Measurements from ENCODE around the gene SEC22A. TPM values are rescaled to one million over a fixed set of nuclear protein-coding genes. Genes with fewer than 3 reads are reported as not detected.

Gene SEC22A, protein sequence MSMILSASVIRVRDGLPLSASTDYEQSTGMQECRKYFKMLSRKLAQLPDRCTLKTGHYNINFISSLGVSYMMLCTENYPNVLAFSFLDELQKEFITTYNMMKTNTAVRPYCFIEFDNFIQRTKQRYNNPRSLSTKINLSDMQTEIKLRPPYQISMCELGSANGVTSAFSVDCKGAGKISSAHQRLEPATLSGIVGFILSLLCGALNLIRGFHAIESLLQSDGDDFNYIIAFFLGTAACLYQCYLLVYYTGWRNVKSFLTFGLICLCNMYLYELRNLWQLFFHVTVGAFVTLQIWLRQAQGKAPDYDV
- 10 to 100 TPM in 1 of 2 donors, 1 to 10 TPM in 1; 3.2 to 11.5 TPM for polyA plus RNA-seq

DNA sequence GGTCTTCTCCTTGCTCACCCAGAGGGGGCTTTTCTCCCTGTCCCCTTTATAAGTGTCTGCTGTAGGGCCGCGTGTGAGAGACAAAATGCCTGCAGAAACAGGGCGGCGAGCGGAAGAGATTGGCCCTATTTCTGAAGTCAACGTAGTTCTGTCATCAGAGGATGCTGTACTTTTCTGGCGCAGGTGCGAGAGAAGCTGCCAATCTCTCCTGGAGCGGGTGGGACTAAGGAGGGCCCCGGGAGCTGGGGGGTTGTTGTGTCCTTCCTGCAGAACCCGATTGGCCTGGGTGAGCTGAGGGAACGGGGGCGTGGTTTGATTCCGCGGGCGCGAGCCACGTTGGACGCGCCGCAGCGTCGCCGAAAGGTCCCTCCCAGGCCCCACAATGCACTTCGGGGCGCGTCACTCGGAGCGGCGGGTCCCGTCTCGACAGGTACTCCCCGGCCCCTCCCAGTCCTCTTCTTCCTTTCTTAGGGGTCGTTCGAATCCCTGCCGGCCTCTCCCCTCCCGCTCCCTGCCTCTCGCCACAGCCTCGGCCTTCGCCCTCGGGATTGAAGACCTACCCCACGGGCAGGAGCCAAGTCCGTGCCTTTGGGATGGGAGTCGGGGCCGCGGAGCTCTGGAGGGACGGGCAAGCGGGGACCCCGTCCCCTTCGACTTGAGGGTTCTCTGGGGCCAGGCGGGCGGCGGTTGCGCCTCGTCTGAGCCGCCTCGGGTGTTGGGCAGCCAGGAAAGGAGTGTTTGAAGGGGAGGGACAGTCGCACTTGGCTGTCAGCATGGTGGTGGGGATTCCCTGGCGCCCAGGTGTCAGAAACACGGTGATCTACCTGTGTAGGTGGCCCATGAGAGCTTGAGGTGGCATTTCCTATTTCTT lies at the start of gene SEC22A:
SEC22A (plus strand) TSS at position 387 of the 871 bp plus-strand sequence. CDS start 7,275 bp downstream, outside the sequence.
- H3K4me1 ChIP-seq (ENCODE audit: control insufficient read depth in 2 of 2, insufficient read depth in 2 of 2, low read length in 1 of 2) = peaks cover 0 to 3% of the 10 kb centered on the region in 2 donors
- H3K9me3 ChIP-seq (ENCODE audit: control insufficient read depth in 2 of 2, insufficient read depth in 1 of 2, low read depth in 1 of 2, low read length in 1 of 2) = no peaks in the 10 kb centered on the region
- H3K27me3 ChIP-seq (ENCODE audit: control insufficient read depth in 1 of 2, insufficient read depth in 2 of 2, low read length in 2 of 2) = no peaks in the 10 kb centered on the region
- peak within 1 kb of the TSS; percentile 82 to 90 for H3K27ac ChIP-seq (ENCODE audit: low read depth in 2 of 2, low read length in 1 of 2)
- peak within 1 kb of the TSS; percentile 91 to 96 for H3K4me3 ChIP-seq (ENCODE audit: low read depth in 1 of 2, low read length in 2 of 2)
- no peaks in the 10 kb centered on the region for H3K36me3 ChIP-seq (ENCODE audit: control insufficient read depth in 2 of 2, insufficient read depth in 2 of 2, low read length in 1 of 2)
- 0% methylated on average over 59 to 60 of the region's 60 CpGs for WGBS, 2 donors

DNA sequence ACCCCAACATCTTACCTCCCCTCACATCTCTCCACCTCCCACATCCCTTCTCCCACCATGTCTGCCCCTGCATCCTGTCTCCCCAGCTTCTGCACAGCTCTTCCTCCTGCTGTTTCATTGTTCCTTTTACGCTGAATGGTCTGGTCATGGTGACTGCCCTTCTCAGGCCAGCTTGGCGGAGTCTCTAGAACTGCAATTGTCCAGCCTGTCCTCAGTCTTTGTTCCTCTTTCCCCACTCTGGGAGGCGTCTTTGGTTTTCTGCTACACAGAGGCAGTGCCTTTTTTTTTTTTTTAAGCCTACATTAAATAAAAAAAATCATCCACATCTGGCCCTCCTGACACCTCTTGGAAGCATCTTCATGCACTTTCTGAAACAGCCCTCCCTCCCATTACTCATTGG lies 49.1 kb upstream of the SEC22A start:
- WGBS, 2 donors = 91 to 96% methylated on average over 3 of the region's 3 CpGs
- Histone ChIP-seq H3K36me3 (ENCODE audit: control insufficient read depth in 2 of 2, insufficient read depth in 2 of 2, low read length in 1 of 2) (peaks cover 12 to 13% of the 10 kb centered on the region in 2 donors), H3K27me3 (ENCODE audit: control insufficient read depth in 1 of 2, insufficient read depth in 2 of 2, low read length in 2 of 2) (no peaks in the 10 kb centered on the region), H3K4me3 (ENCODE audit: low read depth in 1 of 2, low read length in 2 of 2) (no peak overlapping the region), H3K4me1 (ENCODE audit: control insufficient read depth in 2 of 2, insufficient read depth in 2 of 2, low read length in 1 of 2) (peaks cover 0 to 2% of the 10 kb centered on the region in 2 donors), H3K9me3 (ENCODE audit: control insufficient read depth in 2 of 2, insufficient read depth in 1 of 2, low read depth in 1 of 2, low read length in 1 of 2) (no peaks in the 10 kb centered on the region), H3K27ac (ENCODE audit: low read depth in 2 of 2, low read length in 1 of 2) (no peak overlapping the region)

DNA sequence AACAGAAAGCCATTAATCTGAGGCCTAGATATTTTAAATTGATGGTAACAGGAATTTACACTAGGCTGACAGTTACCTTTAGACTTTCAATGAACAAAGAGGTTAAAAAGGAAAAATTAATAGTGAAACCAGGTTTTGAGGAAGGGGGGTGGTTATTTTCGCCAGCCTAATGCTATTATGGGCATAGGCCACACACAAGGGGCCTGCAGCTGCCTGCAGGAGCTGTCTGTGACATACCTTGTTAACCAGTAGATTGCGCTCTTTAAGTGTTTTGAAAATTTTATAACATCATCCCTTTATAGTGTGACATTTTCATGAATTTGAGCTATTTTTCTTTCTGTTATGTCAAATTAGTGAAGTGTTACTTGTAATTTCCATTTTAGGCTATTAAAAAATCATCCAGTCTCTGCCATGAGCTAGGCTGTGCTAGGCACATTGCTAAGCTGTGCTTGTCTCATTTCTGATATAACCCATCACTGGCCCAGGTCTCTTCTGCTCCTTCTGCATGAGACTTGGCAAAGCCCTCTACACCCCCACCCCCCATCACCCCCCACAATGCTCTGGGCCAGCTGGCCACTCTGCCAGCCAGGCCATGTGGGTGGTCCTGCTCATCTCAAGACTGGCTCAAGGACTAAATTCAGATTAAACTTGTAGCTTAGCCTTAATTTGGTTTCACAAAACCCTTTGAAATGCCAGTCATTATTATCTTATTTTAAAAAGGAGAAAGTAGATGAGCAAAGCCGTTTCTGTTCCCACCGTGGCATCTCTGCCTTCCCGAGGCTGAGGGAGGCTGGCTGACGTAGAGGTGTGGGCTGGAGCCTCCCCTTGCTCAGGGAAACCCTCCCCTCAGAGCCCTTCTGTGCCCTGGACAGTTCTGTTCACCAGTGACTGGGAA lies 48.4 kb upstream of the SEC22A start:
- Histone ChIP-seq H3K27ac (ENCODE audit: low read depth in 2 of 2, low read length in 1 of 2) (no peak overlapping the region), H3K4me1 (ENCODE audit: control insufficient read depth in 2 of 2, insufficient read depth in 2 of 2, low read length in 1 of 2) (peaks cover 0 to 2% of the 10 kb centered on the region in 2 donors), H3K27me3 (ENCODE audit: control insufficient read depth in 1 of 2, insufficient read depth in 2 of 2, low read length in 2 of 2) (no peaks in the 10 kb centered on the region), H3K36me3 (ENCODE audit: control insufficient read depth in 2 of 2, insufficient read depth in 2 of 2, low read length in 1 of 2) (peaks cover 12 to 13% of the 10 kb centered on the region in 2 donors), H3K4me3 (ENCODE audit: low read depth in 1 of 2, low read length in 2 of 2) (no peak overlapping the region), H3K9me3 (ENCODE audit: control insufficient read depth in 2 of 2, insufficient read depth in 1 of 2, low read depth in 1 of 2, low read length in 1 of 2) (no peaks in the 10 kb centered on the region)
- 85 to 93% methylated on average over 6 of the region's 6 CpGs for WGBS, 2 donors

DNA sequence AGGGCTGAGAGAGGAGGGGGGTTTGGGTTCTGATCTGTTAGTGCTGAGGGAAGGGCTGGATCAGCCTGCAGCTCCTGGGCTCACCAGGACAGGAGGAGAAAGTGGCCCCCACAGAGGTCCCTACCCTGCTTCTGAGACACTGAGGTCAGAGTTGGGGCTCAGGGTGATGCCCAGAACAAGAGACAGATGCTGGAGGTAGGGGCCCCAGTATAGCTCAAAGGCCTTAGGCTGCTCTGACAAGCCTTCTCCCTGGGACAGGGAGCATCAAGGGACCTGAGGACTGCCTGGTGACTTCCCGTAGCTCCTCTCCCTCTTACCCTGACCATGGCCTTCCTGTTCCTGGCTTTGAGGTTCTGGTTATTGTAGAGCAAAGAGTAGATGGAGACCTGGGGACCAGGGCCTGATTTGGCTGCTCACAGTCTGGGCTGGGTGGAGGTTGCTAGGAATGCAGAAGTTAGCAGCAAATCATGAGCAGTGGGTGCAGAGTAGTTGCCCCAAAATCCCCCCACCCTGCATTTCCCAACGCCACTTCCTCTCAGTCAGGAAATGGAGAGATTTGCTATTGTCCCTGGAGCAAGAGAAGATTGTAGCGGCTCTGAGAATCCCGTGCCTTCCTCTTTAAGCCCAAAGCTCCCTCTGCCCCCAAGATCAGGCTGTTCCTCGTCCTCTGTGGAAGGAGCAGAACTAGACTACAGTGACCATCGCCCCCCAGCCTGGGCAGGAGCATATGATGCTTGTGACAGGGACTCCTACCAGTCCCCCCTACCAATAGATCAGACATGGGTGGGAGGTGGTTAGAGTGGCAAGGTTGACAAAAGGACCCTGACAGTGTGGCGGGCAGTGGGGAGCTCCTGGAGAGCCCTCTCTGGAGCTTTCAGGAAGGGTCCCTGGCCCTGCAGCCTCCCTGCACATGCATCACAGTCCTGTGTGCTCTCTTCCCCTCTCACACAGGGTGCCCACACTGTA lies 47.4 kb upstream of the SEC22A start:
- WGBS, 2 donors = 87 to 93% methylated on average over 7 of the region's 7 CpGs
- peaks cover 0 to 2% of the 10 kb centered on the region in 2 donors for H3K4me1 ChIP-seq (ENCODE audit: control insufficient read depth in 2 of 2, insufficient read depth in 2 of 2, low read length in 1 of 2)
- no peaks in the 10 kb centered on the region for H3K9me3 ChIP-seq (ENCODE audit: control insufficient read depth in 2 of 2, insufficient read depth in 1 of 2, low read depth in 1 of 2, low read length in 1 of 2)
- no peak overlapping the region for H3K27ac ChIP-seq (ENCODE audit: low read depth in 2 of 2, low read length in 1 of 2)
- no peak overlapping the region for H3K4me3 ChIP-seq (ENCODE audit: low read depth in 1 of 2, low read length in 2 of 2)
- H3K36me3 ChIP-seq (ENCODE audit: control insufficient read depth in 2 of 2, insufficient read depth in 2 of 2, low read length in 1 of 2) = peaks cover 10 to 13% of the 10 kb centered on the region in 2 donors
- no peaks in the 10 kb centered on the region for H3K27me3 ChIP-seq (ENCODE audit: control insufficient read depth in 1 of 2, insufficient read depth in 2 of 2, low read length in 2 of 2)

DNA sequence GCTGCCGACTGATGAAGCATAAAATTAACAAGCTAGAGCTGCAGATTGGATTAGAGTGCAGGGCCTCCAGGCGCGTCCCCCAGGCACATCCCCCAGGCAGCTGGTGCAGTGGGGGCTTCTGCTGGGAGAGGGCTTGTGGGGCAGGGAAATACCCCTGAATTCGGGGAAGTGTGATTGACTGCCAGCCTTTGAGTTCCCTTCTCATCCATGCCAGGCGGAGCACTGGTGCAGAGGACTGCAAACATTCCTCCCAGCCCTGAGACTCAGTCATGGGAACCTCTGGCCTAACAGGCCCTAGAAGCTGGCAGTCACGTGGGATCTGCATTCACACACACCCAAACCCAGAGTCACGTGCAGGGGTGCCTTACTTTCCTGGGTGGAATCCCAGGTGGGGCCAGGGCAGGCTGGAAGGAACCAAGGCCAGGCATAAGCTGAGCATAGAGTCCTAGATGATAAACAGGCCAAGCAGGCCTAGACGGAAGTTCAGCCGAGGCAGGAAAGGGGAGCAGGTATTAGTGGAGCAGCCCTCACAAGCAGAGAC lies 46.2 kb upstream of the SEC22A start:
- 78 to 85% methylated on average over 9 of the region's 9 CpGs for WGBS, 2 donors
- Histone ChIP-seq H3K27ac (ENCODE audit: low read depth in 2 of 2, low read length in 1 of 2) (no peak overlapping the region), H3K9me3 (ENCODE audit: control insufficient read depth in 2 of 2, insufficient read depth in 1 of 2, low read depth in 1 of 2, low read length in 1 of 2) (no peaks in the 10 kb centered on the region), H3K4me1 (ENCODE audit: control insufficient read depth in 2 of 2, insufficient read depth in 2 of 2, low read length in 1 of 2) (peaks cover 0 to 2% of the 10 kb centered on the region in 2 donors), H3K4me3 (ENCODE audit: low read depth in 1 of 2, low read length in 2 of 2) (no peak overlapping the region), H3K36me3 (ENCODE audit: control insufficient read depth in 2 of 2, insufficient read depth in 2 of 2, low read length in 1 of 2) (peaks cover 10 to 13% of the 10 kb centered on the region in 2 donors), H3K27me3 (ENCODE audit: control insufficient read depth in 1 of 2, insufficient read depth in 2 of 2, low read length in 2 of 2) (no peaks in the 10 kb centered on the region)

DNA sequence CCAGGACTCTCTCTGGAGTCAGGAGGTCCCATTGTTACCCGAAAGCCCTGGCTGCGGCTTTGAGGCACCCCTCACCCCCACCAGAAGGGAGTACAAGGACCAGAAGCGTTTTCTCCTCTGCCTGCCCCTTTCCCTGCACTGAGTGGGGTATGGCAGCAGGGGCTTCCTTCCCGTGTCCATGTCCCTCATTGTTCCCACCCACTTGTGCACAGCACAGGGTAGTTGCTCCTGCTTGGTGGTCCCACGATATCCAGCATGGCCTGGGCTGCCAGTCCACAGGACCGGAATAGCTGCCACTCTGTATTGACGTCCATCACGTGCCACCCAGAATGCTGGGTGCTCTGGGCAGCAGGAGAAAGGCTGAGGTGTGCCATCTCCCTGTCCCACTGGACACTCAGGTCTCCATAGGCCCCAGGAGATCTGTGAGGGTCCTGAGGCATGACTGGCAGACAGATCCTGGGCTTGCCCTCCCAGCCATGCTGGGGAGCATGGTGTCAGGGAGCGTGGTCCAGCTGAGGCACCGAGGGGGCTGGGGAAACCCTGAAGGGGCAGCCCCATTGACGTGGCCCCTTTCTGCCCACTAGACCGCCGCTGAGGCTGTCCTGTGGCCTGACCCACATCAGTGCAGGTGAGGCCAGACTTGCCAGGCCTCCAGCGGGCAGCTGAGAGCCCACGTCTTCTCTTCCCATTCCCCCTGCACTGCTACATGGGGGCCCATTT lies 45.3 kb upstream of the SEC22A start:
- Histone ChIP-seq H3K4me3 (ENCODE audit: low read depth in 1 of 2, low read length in 2 of 2) (no peak overlapping the region), H3K9me3 (ENCODE audit: control insufficient read depth in 2 of 2, insufficient read depth in 1 of 2, low read depth in 1 of 2, low read length in 1 of 2) (no peaks in the 10 kb centered on the region), H3K27ac (ENCODE audit: low read depth in 2 of 2, low read length in 1 of 2) (no peak overlapping the region), H3K36me3 (ENCODE audit: control insufficient read depth in 2 of 2, insufficient read depth in 2 of 2, low read length in 1 of 2) (peaks cover 9% of the 10 kb centered on the region in 2 donors), H3K27me3 (ENCODE audit: control insufficient read depth in 1 of 2, insufficient read depth in 2 of 2, low read length in 2 of 2) (no peaks in the 10 kb centered on the region), H3K4me1 (ENCODE audit: control insufficient read depth in 2 of 2, insufficient read depth in 2 of 2, low read length in 1 of 2) (no peaks in the 10 kb centered on the region)
- WGBS, 2 donors = 90 to 93% methylated on average over 15 of the region's 15 CpGs

DNA sequence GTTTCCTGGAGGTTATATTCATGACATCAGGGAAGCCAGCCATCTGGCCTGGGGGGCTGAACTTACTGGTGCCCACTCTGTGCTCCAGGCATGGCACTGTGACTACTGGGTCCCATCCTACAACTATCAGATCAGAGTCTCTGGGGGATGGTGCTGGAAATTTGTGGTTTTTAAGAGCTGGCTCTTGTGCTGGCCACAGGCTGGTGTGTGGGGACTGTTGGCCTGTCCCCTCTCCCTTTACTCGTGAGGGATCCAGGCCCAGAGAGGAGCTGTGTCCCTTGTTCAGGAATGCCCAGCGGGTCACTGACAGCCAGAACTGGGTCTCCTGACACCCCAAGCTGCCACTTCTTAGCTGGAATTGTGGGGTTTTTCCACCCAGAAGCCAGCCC lies 44.5 kb upstream of the SEC22A start:
- Histone ChIP-seq H3K27ac (ENCODE audit: low read depth in 2 of 2, low read length in 1 of 2) (no peak overlapping the region), H3K4me3 (ENCODE audit: low read depth in 1 of 2, low read length in 2 of 2) (no peak overlapping the region), H3K27me3 (ENCODE audit: control insufficient read depth in 1 of 2, insufficient read depth in 2 of 2, low read length in 2 of 2) (no peaks in the 10 kb centered on the region), H3K4me1 (ENCODE audit: control insufficient read depth in 2 of 2, insufficient read depth in 2 of 2, low read length in 1 of 2) (no peaks in the 10 kb centered on the region), H3K36me3 (ENCODE audit: control insufficient read depth in 2 of 2, insufficient read depth in 2 of 2, low read length in 1 of 2) (peaks cover 9 to 10% of the 10 kb centered on the region in 2 donors), H3K9me3 (ENCODE audit: control insufficient read depth in 2 of 2, insufficient read depth in 1 of 2, low read depth in 1 of 2, low read length in 1 of 2) (no peaks in the 10 kb centered on the region)
- WGBS, 2 donors = 87 to 90% methylated on average over 2 of the region's 2 CpGs

All from esophagus (tissue), 2 donors.